Measurements from ENCODE around the gene UBR7.
"Not testable (repeated sequence)": the region's sequence is repeated elsewhere in the genome, so short reads cannot be mapped to it uniquely, and the experiment has no call there.

DNA sequence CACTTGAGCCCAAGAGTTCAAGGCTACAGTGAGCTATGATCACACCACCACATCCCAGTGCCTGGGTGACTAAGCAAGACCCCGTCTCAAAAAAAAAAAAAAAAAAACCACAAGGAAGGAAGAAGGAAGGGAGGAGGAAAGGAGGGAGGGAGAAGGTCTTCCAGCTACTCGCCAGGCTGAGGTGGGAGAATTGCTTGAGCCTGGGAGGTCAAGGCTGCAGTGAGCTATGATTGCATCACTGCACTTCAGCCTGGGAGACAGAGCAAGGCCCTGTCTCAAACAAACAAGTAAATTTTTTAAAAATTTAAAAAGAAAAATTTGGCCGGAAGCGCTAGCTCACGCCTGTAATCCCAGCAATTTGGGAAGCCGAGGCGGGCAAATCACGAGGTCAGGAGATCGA, 38.4 kb upstream of the UBR7 start:
- not testable (repeated sequence) for TF ChIP-seq ZNF274 (IDR thresholded peaks at IDR 0.05; ENCODE audit: low read depth, low read length); YY1 (IDR thresholded peaks at IDR 0.05; ENCODE audit: insufficient read depth, insufficient read length); SUZ12 (IDR thresholded peaks at IDR 0.05; ENCODE audit: extremely low read depth, insufficient read depth, insufficient read length)
